Activated T-helper 17 cell treated with anti-CD3 and anti-CD28 coated beads, Interleukin-2, amount 50 U/mL, for 72 hours (primary cell): Measurements from ENCODE around the gene GPR157. TPM values are rescaled to one million over a fixed set of nuclear protein-coding genes. Genes with fewer than 3 reads are reported as not detected.

Source experiments
- ATAC-seq: fragments of 150-1000 bp; cut with Tn5 transposase; replicated peaks from 2 replicates; pipeline ENCODE4 v1.10.0; 2021; ENCODE audit warnings: mild to moderate bottlenecking, moderate library complexity
- H3K27ac Mint-ChIP-seq: one replicate; pipeline ENCODE4 v1.8.0; 2022; ENCODE audit warnings: mixed read lengths
- H3K27me3 Mint-ChIP-seq: one replicate; pipeline ENCODE4 v1.8.0; 2022; ENCODE audit warnings: mixed read lengths
- H3K36me3 Mint-ChIP-seq: one replicate; pipeline ENCODE4 v1.8.0; 2022; ENCODE audit warnings: low read depth, mild to moderate bottlenecking, mixed read lengths
- H3K4me1 Mint-ChIP-seq: one replicate; pipeline ENCODE4 v1.8.0; 2022; ENCODE audit warnings: mixed read lengths
- H3K4me3 Mint-ChIP-seq: one replicate; pipeline ENCODE4 v1.8.0; 2022; ENCODE audit warnings: mild to moderate bottlenecking, mixed read lengths
- H3K9me3 Mint-ChIP-seq: one replicate; pipeline ENCODE4 v1.8.0; 2022; ENCODE audit warnings: mixed read lengths
- total RNA-seq, 2 donors: library from RNA; stranded (reverse); gene quantifications; one replicate each; pipeline ENCODE4 v1.2.3, GENCODE V29; 2022

Gene GPR157
- total RNA-seq, 2 donors from 2014 or later, result 16.0 to 23.8 TPM

GRCh38 chr1:9078015-9078751 lies 50.7 kb downstream of the GPR157 start:
- no peaks in the 10 kb centered on the region for H3K9me3 Mint-ChIP-seq
- peaks cover 4% of the 10 kb centered on the region for H3K4me1 Mint-ChIP-seq
- H3K27ac Mint-ChIP-seq, result no peak overlapping the region
- no peak overlapping the region for H3K4me3 Mint-ChIP-seq
- H3K27me3 Mint-ChIP-seq, result peaks cover 23% of the 10 kb centered on the region
- no peaks in the 10 kb centered on the region for H3K36me3 Mint-ChIP-seq
- peak; percentile 87 for ATAC-seq

GRCh38 chr1:9075022-9075421 lies 53.9 kb downstream of the GPR157 start:
- Mint-ChIP-seq H3K27ac (no peak overlapping the region), H3K4me1 (peaks cover 4% of the 10 kb centered on the region), H3K27me3 (peaks cover 27% of the 10 kb centered on the region), H3K36me3 (no peaks in the 10 kb centered on the region), H3K4me3 (no peak overlapping the region), H3K9me3 (no peaks in the 10 kb centered on the region)
- ATAC-seq, result no peak

GRCh38 chr1:9073143-9073542 lies 55.8 kb downstream of the GPR157 start:
- H3K36me3 Mint-ChIP-seq, result no peaks in the 10 kb centered on the region
- peaks cover 24% of the 10 kb centered on the region for H3K27me3 Mint-ChIP-seq
- no peak overlapping the region for H3K4me3 Mint-ChIP-seq
- H3K27ac Mint-ChIP-seq, result no peak overlapping the region
- H3K4me1 Mint-ChIP-seq, result peaks cover 3% of the 10 kb centered on the region
- ATAC-seq, result no peak
- H3K9me3 Mint-ChIP-seq, result no peaks in the 10 kb centered on the region

- no peaks in the 10 kb centered on the region for H3K36me3 Mint-ChIP-seq
- H3K9me3 Mint-ChIP-seq, result no peaks in the 10 kb centered on the region
- H3K4me3 Mint-ChIP-seq, result no peak overlapping the region
- H3K27me3 Mint-ChIP-seq, result peaks cover 24% of the 10 kb centered on the region
- H3K4me1 Mint-ChIP-seq, result peaks cover 3% of the 10 kb centered on the region
- no peak overlapping the region for H3K27ac Mint-ChIP-seq
- ATAC-seq, result no peak
Measured at GRCh38 chr1:9071554-9072235, 57.2 kb downstream of the GPR157 start.

GRCh38 chr1:9070486-9070885 lies 58.4 kb downstream of the GPR157 start:
- Mint-ChIP-seq H3K36me3 (no peaks in the 10 kb centered on the region), H3K27me3 (peaks cover 24% of the 10 kb centered on the region), H3K4me3 (no peak overlapping the region), H3K27ac (no peak overlapping the region), H3K9me3 (no peaks in the 10 kb centered on the region), H3K4me1 (peaks cover 3% of the 10 kb centered on the region)
- ATAC-seq, result no peak

- no peak for ATAC-seq
- Mint-ChIP-seq H3K27me3 (peaks cover 19% of the 10 kb centered on the region), H3K4me3 (no peak within 1 kb of the TSS), H3K9me3 (no peaks in the 10 kb centered on the region), H3K36me3 (no peaks in the 10 kb centered on the region), H3K4me1 (peaks cover 3% of the 10 kb centered on the region), H3K27ac (no peak within 1 kb of the TSS)
Measured at GRCh38 chr1:9069326-9070100, 59.4 kb downstream of the GPR157 start, which contains the start of gene SLC2A5. SLC2A5 (minus strand) TSS chr1:9069635; CDS start chr1:9069536, 99 bp downstream.

- Mint-ChIP-seq H3K27me3 (peaks cover 14% of the 10 kb centered on the region), H3K36me3 (no peaks in the 10 kb centered on the region), H3K9me3 (no peaks in the 10 kb centered on the region), H3K4me1 (peaks cover 3% of the 10 kb centered on the region), H3K27ac (no peak overlapping the region), H3K4me3 (no peak overlapping the region)
- no peak for ATAC-seq
Measured at GRCh38 chr1:9068981-9069325, 59.9 kb downstream of the GPR157 start.

GRCh38 chr1:9066945-9067807 lies 61.7 kb downstream of the GPR157 start:
- H3K4me3 Mint-ChIP-seq, result no peak overlapping the region
- ATAC-seq, result peak; percentile 28

GRCh38 chr1:9065213-9065751 lies 63.6 kb downstream of the GPR157 start:
- Mint-ChIP-seq H3K4me1 (peaks cover 3% of the 10 kb centered on the region), H3K9me3 (no peaks in the 10 kb centered on the region), H3K4me3 (no peak overlapping the region), H3K27me3 (peaks cover 10% of the 10 kb centered on the region), H3K27ac (no peak overlapping the region), H3K36me3 (no peaks in the 10 kb centered on the region)
- ATAC-seq, result no peak

More at GRCh38 chr1:9066945-9067807, 61.7 kb downstream of the GPR157 start:
- Mint-ChIP-seq H3K36me3 (no peaks in the 10 kb centered on the region), H3K27ac (no peak overlapping the region), H3K27me3 (peaks cover 10% of the 10 kb centered on the region), H3K4me1 (peaks cover 3% of the 10 kb centered on the region), H3K9me3 (no peaks in the 10 kb centered on the region)

GRCh38 chr1:9062846-9063245 lies 66.1 kb downstream of the GPR157 start:
- Mint-ChIP-seq H3K9me3 (no peaks in the 10 kb centered on the region), H3K4me1 (peaks cover 6% of the 10 kb centered on the region), H3K27me3 (no peaks in the 10 kb centered on the region), H3K4me3 (no peak overlapping the region), H3K27ac (no peak overlapping the region), H3K36me3 (no peaks in the 10 kb centered on the region)
- no peak for ATAC-seq

- peaks cover 6% of the 10 kb centered on the region for H3K4me1 Mint-ChIP-seq
- no peaks in the 10 kb centered on the region for H3K9me3 Mint-ChIP-seq
- no peak for ATAC-seq
- H3K36me3 Mint-ChIP-seq, result no peaks in the 10 kb centered on the region
- H3K4me3 Mint-ChIP-seq, result no peak overlapping the region
- no peaks in the 10 kb centered on the region for H3K27me3 Mint-ChIP-seq
- no peak overlapping the region for H3K27ac Mint-ChIP-seq
Measured at GRCh38 chr1:9062021-9062471, 66.9 kb downstream of the GPR157 start.

GRCh38 chr1:9061252-9061960 lies 67.5 kb downstream of the GPR157 start:
- no peaks in the 10 kb centered on the region for H3K9me3 Mint-ChIP-seq
- H3K4me1 Mint-ChIP-seq, result peaks cover 6% of the 10 kb centered on the region
- no peaks in the 10 kb centered on the region for H3K36me3 Mint-ChIP-seq
- H3K27me3 Mint-ChIP-seq, result no peaks in the 10 kb centered on the region
- H3K4me3 Mint-ChIP-seq, result no peak overlapping the region
- ATAC-seq, result no peak
- no peak overlapping the region for H3K27ac Mint-ChIP-seq
